DND-41 (cell line): ENCODE data around the gene TAAR5.

Experiments
- ATAC-seq: fragments of 200-7000 bp; cut with Tn5 transposase; 3 replicates; pipeline ENCODE4 v1.9.1; 2021; ENCODE audit warnings: low read depth; ENCODE audit not compliant: insufficient read depth
- DNase-seq: peaks from one replicate; pipeline ENCODE4 v3.0.0-alpha.2; 2020
- H2AFZ ChIP-seq: 2 replicates; pipeline ENCODE4 v1.6.0; 2012; ENCODE audit warnings: low read depth, low read length
- H3K27ac ChIP-seq: 2 replicates; pipeline ENCODE4 v1.5.1; 2012; ENCODE audit warnings: low read length, inconsistent platforms
- H3K27me3 ChIP-seq: fragments of 200-600 bp; sonication (generic); 2 replicates; pipeline ENCODE4 v1.6.0; 2012; ENCODE audit warnings: low read length, mild to moderate bottlenecking, inconsistent platforms; ENCODE audit not compliant: insufficient read depth, poor library complexity
- H3K36me3 ChIP-seq: 2 replicates; pipeline ENCODE4 v1.5.1; 2012; ENCODE audit warnings: low read length, inconsistent platforms; ENCODE audit not compliant: insufficient read depth
- H3K4me1 ChIP-seq: 2 replicates; pipeline ENCODE4 v1.5.1; 2012; ENCODE audit warnings: mild to moderate bottlenecking, low read length; ENCODE audit not compliant: insufficient read depth
- H3K4me2 ChIP-seq: 2 replicates; pipeline ENCODE4 v1.6.0; 2012; ENCODE audit warnings: mild to moderate bottlenecking, moderate library complexity, low read length, inconsistent platforms; ENCODE audit not compliant: insufficient read depth
- H3K4me3 ChIP-seq, 2 experiments: fragments of 200-600 bp in 1 of 2; shearing (Covaris generic) in 1 of 2; 2 replicates each; pipeline ENCODE4 v1.5.1; 2012 to 2016; ENCODE audit warnings: inconsistent platforms in 2 of 2, low read length in 2 of 2, mild to moderate bottlenecking in 2 of 2, low read depth in 1 of 2, moderate library complexity in 1 of 2
- H3K79me2 ChIP-seq: 2 replicates; pipeline ENCODE4 v1.6.0; 2012; ENCODE audit warnings: low read length, inconsistent platforms; ENCODE audit not compliant: insufficient read depth
- H3K9ac ChIP-seq: 2 replicates; pipeline ENCODE4 v1.6.0; 2012; ENCODE audit warnings: low read depth, mild to moderate bottlenecking, inconsistent platforms, low read length, moderate library complexity
- H3K9me3 ChIP-seq: 2 replicates; pipeline ENCODE4 v1.5.1; 2012; ENCODE audit warnings: low read length, moderate library complexity, mild to moderate bottlenecking, inconsistent platforms; ENCODE audit not compliant: insufficient read depth, severe bottlenecking
- H4K20me1 ChIP-seq: 2 replicates; pipeline ENCODE4 v1.6.0; 2012; ENCODE audit warnings: low read length; ENCODE audit not compliant: insufficient read depth
- EZH2 ChIP-seq: IDR thresholded peaks from 3 replicates; pipeline ENCODE4 v1.6.1; 2012; ENCODE audit warnings: borderline replicate concordance, low read depth, mild to moderate bottlenecking, moderate library complexity, low read length, inconsistent platforms; ENCODE audit not compliant: severe bottlenecking
- TF ChIP-seq, protein P1 (sequence below): IDR thresholded peaks from 2 replicates; pipeline ENCODE4 v1.5.1; 2012; ENCODE audit warnings: borderline replicate concordance, low read length, moderate library complexity, mild to moderate bottlenecking; ENCODE audit not compliant: poor library complexity, severe bottlenecking; ENCODE audit errors: extremely low read depth

The TAAR5 gene

DNA sequence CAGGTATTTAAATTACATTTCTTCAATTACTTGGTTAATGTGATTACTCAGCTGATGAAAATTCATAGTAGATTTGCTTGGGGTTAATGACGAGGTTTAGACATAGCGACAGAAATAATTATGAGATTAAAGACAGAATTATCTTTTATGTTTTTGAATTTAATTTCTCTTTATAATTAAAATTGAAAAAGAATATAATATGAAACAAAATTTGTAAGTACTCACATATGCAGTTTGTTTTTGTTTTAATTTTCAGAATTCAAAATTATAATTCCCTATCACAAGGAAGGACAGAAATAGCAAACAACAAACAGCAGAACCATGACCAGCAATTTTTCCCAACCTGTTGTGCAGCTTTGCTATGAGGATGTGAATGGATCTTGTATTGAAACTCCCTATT, 37.2 kb downstream of the TAAR5 start, which contains the start of gene TAAR8:
TSS of gene TAAR8 (plus strand) at position 301 of the 400 bp plus-strand sequence. CDS start at position 322, 21 bp downstream.
- Histone ChIP-seq H3K27ac (no peak within 1 kb of the TSS), H3K4me3 (no peak within 1 kb of the TSS), H4K20me1 (no peaks in the 10 kb centered on the region), H3K9me3 (no peaks in the 10 kb centered on the region), H3K4me1 (no peaks in the 10 kb centered on the region), H3K36me3 (no peaks in the 10 kb centered on the region), H3K4me2 (no peak within 1 kb of the TSS), H2AFZ (no peak within 1 kb of the TSS), H3K79me2 (no peaks in the 10 kb centered on the region), H3K9ac (no peak within 1 kb of the TSS), H3K27me3 (peaks cover 8% of the 10 kb centered on the region)
- DNase-seq (no peak), ATAC-seq (no peak)
- TF ChIP-seq EZH2 = no peak
- TF ChIP-seq, protein P1, sequence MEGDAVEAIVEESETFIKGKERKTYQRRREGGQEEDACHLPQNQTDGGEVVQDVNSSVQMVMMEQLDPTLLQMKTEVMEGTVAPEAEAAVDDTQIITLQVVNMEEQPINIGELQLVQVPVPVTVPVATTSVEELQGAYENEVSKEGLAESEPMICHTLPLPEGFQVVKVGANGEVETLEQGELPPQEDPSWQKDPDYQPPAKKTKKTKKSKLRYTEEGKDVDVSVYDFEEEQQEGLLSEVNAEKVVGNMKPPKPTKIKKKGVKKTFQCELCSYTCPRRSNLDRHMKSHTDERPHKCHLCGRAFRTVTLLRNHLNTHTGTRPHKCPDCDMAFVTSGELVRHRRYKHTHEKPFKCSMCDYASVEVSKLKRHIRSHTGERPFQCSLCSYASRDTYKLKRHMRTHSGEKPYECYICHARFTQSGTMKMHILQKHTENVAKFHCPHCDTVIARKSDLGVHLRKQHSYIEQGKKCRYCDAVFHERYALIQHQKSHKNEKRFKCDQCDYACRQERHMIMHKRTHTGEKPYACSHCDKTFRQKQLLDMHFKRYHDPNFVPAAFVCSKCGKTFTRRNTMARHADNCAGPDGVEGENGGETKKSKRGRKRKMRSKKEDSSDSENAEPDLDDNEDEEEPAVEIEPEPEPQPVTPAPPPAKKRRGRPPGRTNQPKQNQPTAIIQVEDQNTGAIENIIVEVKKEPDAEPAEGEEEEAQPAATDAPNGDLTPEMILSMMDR = no peak

DNA sequence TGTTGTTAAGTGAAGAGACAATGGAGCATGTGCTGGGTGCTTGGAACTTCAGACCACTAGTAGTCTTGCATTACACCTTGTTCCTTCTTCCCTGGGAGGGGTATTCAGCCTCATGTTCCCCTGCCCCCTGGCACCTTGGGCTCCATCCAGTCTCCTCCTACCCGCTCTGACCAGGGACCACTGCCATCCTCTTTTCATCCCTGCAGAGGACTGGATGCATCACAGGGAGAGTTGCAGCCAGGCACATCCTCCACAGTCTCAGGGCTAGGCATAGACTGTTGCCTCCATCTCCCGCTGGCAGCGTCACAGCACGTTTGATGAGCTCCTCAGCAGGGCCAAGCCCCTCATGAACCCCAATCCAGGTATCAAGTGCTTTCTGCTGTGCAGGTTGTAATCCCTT, 38.3 kb downstream of the TAAR5 start:
- Histone ChIP-seq H4K20me1 (no peaks in the 10 kb centered on the region), H3K79me2 (no peaks in the 10 kb centered on the region), H3K4me3 (no peak overlapping the region), H2AFZ (no peak overlapping the region), H3K4me1 (no peaks in the 10 kb centered on the region), H3K36me3 (no peaks in the 10 kb centered on the region), H3K9me3 (no peaks in the 10 kb centered on the region), H3K4me2 (no peak overlapping the region), H3K27ac (no peak overlapping the region), H3K27me3 (peaks cover 8% of the 10 kb centered on the region), H3K9ac (no peak overlapping the region)
- DNase-seq (no peak), ATAC-seq (no peak)
- TF ChIP-seq, protein P1 = no peak
- TF ChIP-seq EZH2 = no peak

DNA sequence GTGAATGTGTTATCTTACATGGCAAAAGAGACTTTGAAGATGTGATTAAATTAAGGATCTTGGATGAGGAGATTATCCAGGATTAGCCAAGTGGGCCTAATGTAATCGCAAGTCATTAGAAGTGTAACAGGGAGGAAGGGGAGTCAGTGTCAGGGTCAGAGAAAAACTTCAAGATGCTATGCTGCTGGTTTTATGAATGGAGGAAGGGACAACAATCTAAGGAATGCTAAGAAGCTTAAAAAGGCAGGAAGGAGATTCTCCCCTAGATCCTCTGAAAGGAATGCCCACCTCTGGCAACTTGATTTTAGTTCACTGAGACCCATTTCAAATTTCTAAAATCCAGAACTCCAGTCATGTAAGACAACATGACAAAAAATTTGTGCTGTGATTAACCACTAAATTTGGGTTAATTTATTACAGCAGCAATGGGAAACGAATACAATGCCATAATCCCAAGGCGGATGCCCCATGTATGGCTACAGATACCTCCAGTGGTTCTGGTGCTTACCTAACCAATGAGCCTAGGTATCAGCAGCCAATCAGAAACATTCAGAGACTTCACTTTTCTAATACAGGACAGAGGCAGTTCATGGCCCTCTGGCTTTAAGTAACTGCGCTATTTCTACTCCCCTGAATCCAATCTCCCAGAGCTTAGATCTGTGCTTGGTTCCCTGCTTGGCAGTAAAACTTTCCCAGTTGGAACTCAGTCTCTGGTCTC, 40.6 kb downstream of the TAAR5 start:
- Histone ChIP-seq H3K4me1 (no peaks in the 10 kb centered on the region), H3K9me3 (no peaks in the 10 kb centered on the region), H4K20me1 (no peaks in the 10 kb centered on the region), H3K27ac (no peak overlapping the region), H2AFZ (no peak overlapping the region), H3K27me3 (peaks cover 19% of the 10 kb centered on the region), H3K79me2 (no peaks in the 10 kb centered on the region), H3K36me3 (no peaks in the 10 kb centered on the region), H3K9ac (no peak overlapping the region), H3K4me3 (no peak overlapping the region), H3K4me2 (no peak overlapping the region)
- DNase-seq = no peak
- TF ChIP-seq, protein P1 = no peak
- no peak for ATAC-seq
